AG04450 (cell line): ENCODE data around the gene TTC28. TPM values are rescaled to one million over a fixed set of nuclear protein-coding genes. Genes with fewer than 3 reads are reported as not detected.
"Not testable (repeated sequence)": the region's sequence is repeated elsewhere in the genome, so short reads cannot be mapped to it uniquely, and the experiment has no call there.

Source experiments
- CTCF ChIA-PET: fragments of 300-600, 350-600 bp; formaldehyde crosslinking; extraction: SDS; loops from one replicate; lab custom pipeline; 2022; ENCODE audit warnings: antibody characterized with exemption, inconsistent platforms; lab: Charles Lee
- POLR2A ChIA-PET: fragments of 350-600 bp; formaldehyde crosslinking; extraction: SDS; loops from one replicate; lab custom pipeline; 2021; ENCODE audit warnings: antibody characterized with exemption, inconsistent platforms; lab: Yijun Ruan, JAX
- DNase-seq: peaks from one replicate; pipeline ENCODE4 v3.0.0-alpha.2; 2011; ENCODE audit warnings: low read depth, low spot score
- H3K27ac ChIP-seq: one replicate; pipeline ENCODE4 v1.5.1; 2012; ENCODE audit warnings: low read depth, low read length, control low read depth
- H3K27me3 ChIP-seq: one replicate; pipeline ENCODE4 v1.6.0; 2012; ENCODE audit warnings: low read length; ENCODE audit not compliant: control insufficient read depth, insufficient read depth
- H3K4me3 ChIP-seq: 2 replicates; pipeline ENCODE4 v1.5.1; 2011; ENCODE audit warnings: mild to moderate bottlenecking, low read depth, low read length, control low read depth
- H3K9me3 ChIP-seq: 2 replicates; pipeline ENCODE4 v1.5.1; 2012; ENCODE audit warnings: low read length; ENCODE audit not compliant: control insufficient read depth, insufficient read depth
- CTCF ChIP-seq: IDR thresholded peaks from 2 replicates; pipeline ENCODE4 v1.5.1; 2011; ENCODE audit warnings: low read depth, low read length, control low read depth, inconsistent platforms
- polyA plus RNA-seq: library from polyadenylated mRNA; depleted of rRNA; stranded (reverse); fragments of >200 nt; gene quantifications from 2 replicates; pipeline ENCODE4 v1.2.3, GENCODE V29; 2011

The TTC28 gene
- polyA plus RNA-seq, 1 experiment: 11.2 TPM

GRCh38 chr22:28542980-28543621 lies 136.5 kb downstream of the TTC28 start:
- no peak overlapping the region for H3K27ac ChIP-seq
- H3K4me3 ChIP-seq: no peak overlapping the region
- CTCF ChIA-PET: interaction anchor here (0.6 kb wide), 1 partner anchor 262 kb away, joined by 4 read pairs; no protein-coding TSS in a partner anchor
- no peaks in the 10 kb centered on the region for H3K9me3 ChIP-seq
- H3K27me3 ChIP-seq: no peaks in the 10 kb centered on the region
- TF ChIP-seq CTCF: no peak
- POLR2A ChIA-PET: no interaction called here
- no peak for DNase-seq

- Histone ChIP-seq H3K27me3 (no peaks in the 10 kb centered on the region), H3K27ac (no peak overlapping the region), H3K4me3 (no peak overlapping the region), H3K9me3 (peaks cover 4% of the 10 kb centered on the region; the same call in 1 of the 2 replicates)
- no peak for TF ChIP-seq CTCF
- no peak for DNase-seq
- ChIA-PET POLR2A (no interaction called here), CTCF (no interaction called here)
Measured at GRCh38 chr22:28541137-28541536, 138.5 kb downstream of the TTC28 start.

GRCh38 chr22:28538922-28539321 lies 140.7 kb downstream of the TTC28 start:
- Histone ChIP-seq H3K9me3 (peaks cover 7% of the 10 kb centered on the region; the same call in 1 of the 2 replicates), H3K27me3 (no peaks in the 10 kb centered on the region), H3K4me3 (no peak overlapping the region), H3K27ac (no peak overlapping the region)
- no peak for TF ChIP-seq CTCF
- DNase-seq: no peak
- POLR2A ChIA-PET: no interaction called here
- CTCF ChIA-PET: interaction anchor here (0.6 kb wide), 1 partner anchor 100 kb away, joined by 3 read pairs; no protein-coding TSS in a partner anchor

GRCh38 chr22:28530565-28530964 lies 149.1 kb downstream of the TTC28 start:
- H3K27me3 ChIP-seq, CTCF ChIA-PET, DNase-seq, H3K4me3 ChIP-seq, H3K27ac ChIP-seq, POLR2A ChIA-PET, H3K9me3 ChIP-seq: not testable (repeated sequence)

- H3K27me3 ChIP-seq, H3K9me3 ChIP-seq, CTCF ChIA-PET, POLR2A ChIA-PET, H3K4me3 ChIP-seq, DNase-seq, H3K27ac ChIP-seq: not testable (repeated sequence)
Measured at GRCh38 chr22:28529144-28529543, 150.5 kb downstream of the TTC28 start.

- no peaks in the 10 kb centered on the region for H3K9me3 ChIP-seq
- DNase-seq: no peak
- TF ChIP-seq CTCF: no peak
- no peak overlapping the region for H3K27ac ChIP-seq
- ChIA-PET CTCF (no interaction called here), POLR2A (no interaction called here)
- H3K27me3 ChIP-seq: no peaks in the 10 kb centered on the region
- no peak overlapping the region for H3K4me3 ChIP-seq
Measured at GRCh38 chr22:28521451-28521850, 158.2 kb downstream of the TTC28 start.
